GM23248 (cell line): Measurements from ENCODE around the gene TEAD1. TPM values are rescaled to one million over a fixed set of nuclear protein-coding genes. Genes with fewer than 3 reads are reported as not detected.

ENCODE experiments used
- DNase-seq: peaks from one replicate; pipeline ENCODE4 v3.0.0-alpha.2; 2015
- H2AFZ ChIP-seq: fragments of 200-600 bp; sonication (generic); 2 replicates; pipeline ENCODE4 v1.6.1; 2016; ENCODE audit warnings: antibody characterized with exemption
- H3F3A ChIP-seq: fragments of 200-600 bp; sonication (generic); 2 replicates; pipeline ENCODE4 v1.6.1; 2016; ENCODE audit warnings: mild to moderate bottlenecking, antibody characterized with exemption, mixed run types; ENCODE audit not compliant: insufficient read depth
- H3K27ac ChIP-seq: fragments of 200-600 bp; sonication (generic); 2 replicates; pipeline ENCODE4 v1.5.1; 2016; ENCODE audit warnings: mild to moderate bottlenecking
- H3K27me3 ChIP-seq: fragments of 200-600 bp; sonication (generic); replicated peaks from 2 replicates; pipeline ENCODE4 v1.6.1; 2016; ENCODE audit warnings: mild to moderate bottlenecking; ENCODE audit not compliant: insufficient read depth
- H3K36me3 ChIP-seq: fragments of 200-600 bp; sonication (generic); 2 replicates; pipeline ENCODE4 v1.6.1; 2016; ENCODE audit warnings: low read depth, mild to moderate bottlenecking
- H3K4me1 ChIP-seq: fragments of 200-600 bp; sonication (generic); 2 replicates; pipeline ENCODE4 v1.6.1; 2016; ENCODE audit warnings: mild to moderate bottlenecking; ENCODE audit not compliant: insufficient read depth
- H3K4me2 ChIP-seq: fragments of 200-600 bp; sonication (generic); one replicate; pipeline ENCODE4 v1.6.1; 2016; ENCODE audit warnings: mild to moderate bottlenecking; ENCODE audit not compliant: unreplicated experiment
- H3K4me3 ChIP-seq: fragments of 200-600 bp; sonication (generic); 2 replicates; pipeline ENCODE4 v1.5.1; 2016; ENCODE audit warnings: mild to moderate bottlenecking
- H3K79me2 ChIP-seq: fragments of 200-600 bp; sonication (generic); 2 replicates; pipeline ENCODE4 v1.6.1; 2016; ENCODE audit warnings: mild to moderate bottlenecking; ENCODE audit not compliant: insufficient read depth
- H3K9ac ChIP-seq: fragments of 200-600 bp; sonication (generic); 2 replicates; pipeline ENCODE4 v1.6.1; 2016; ENCODE audit warnings: mild to moderate bottlenecking
- H3K9me2 ChIP-seq: fragments of 200-600 bp; sonication (generic); 2 replicates; pipeline ENCODE4 v1.6.1; 2016; ENCODE audit warnings: mixed run types, mild to moderate bottlenecking, moderate library complexity; ENCODE audit not compliant: insufficient read depth
- H3K9me3 ChIP-seq: fragments of 200-600 bp; sonication (generic); one replicate; pipeline ENCODE4 v1.6.1; 2017; ENCODE audit warnings: low read depth
- H4K20me1 ChIP-seq: fragments of 200-600 bp; sonication (generic); 2 replicates; pipeline ENCODE4 v1.6.0; 2016; ENCODE audit not compliant: insufficient read depth
- EZH2 ChIP-seq: fragments of 200-600 bp; sonication (generic); IDR thresholded peaks from 2 replicates; pipeline ENCODE4 v1.6.1; 2018; ENCODE audit warnings: antibody characterized with exemption, mild to moderate bottlenecking; ENCODE audit not compliant: insufficient read depth, poor library complexity, severe bottlenecking
- EZH2phosphoT487 ChIP-seq: fragments of 200-600 bp; sonication (generic); IDR thresholded peaks from 2 replicates; pipeline ENCODE4 v1.6.1; 2018; ENCODE audit warnings: antibody characterized with exemption, moderate library complexity, mild to moderate bottlenecking, low read depth; ENCODE audit not compliant: insufficient read depth
- WGBS, 2 experiments: methylation state at CpG; one replicate each; pipeline ENCODE4 v1.1.6; 2015 to 2017; ENCODE audit warnings: low lambda C conversion rate in 2 of 2, low coverage in 1 of 2; ENCODE audit errors: missing lambda C conversion rate in 2 of 2; 5-methylcytosine and 5-hydroxymethylcytosine counted together
- in situ Hi-C: fragments of 300-500 bp; cut with MboI; formaldehyde crosslinking; loops from 2 replicates; pipeline ENCODE4 v1.15.0; 2020
- polyA plus RNA-seq: library from polyadenylated mRNA; unstranded; fragments of >200 nt; fragmentation: Nextera tagmentation; extraction: Ambion mirVana; gene quantifications from 2 replicates; pipeline ENCODE4 v1.2.1, GENCODE V29; 2016
- total RNA-seq: library from RNA; depleted of rRNA; stranded (reverse); fragments of >200 nt; shearing (Covaris generic); gene quantifications from 2 replicates; pipeline ENCODE4 v1.2.3, GENCODE V29; 2014

TEAD1 gene
- total and polyA plus RNA-seq, 2 experiments from 2014 or later, result 52.3 to 144 TPM

DNA sequence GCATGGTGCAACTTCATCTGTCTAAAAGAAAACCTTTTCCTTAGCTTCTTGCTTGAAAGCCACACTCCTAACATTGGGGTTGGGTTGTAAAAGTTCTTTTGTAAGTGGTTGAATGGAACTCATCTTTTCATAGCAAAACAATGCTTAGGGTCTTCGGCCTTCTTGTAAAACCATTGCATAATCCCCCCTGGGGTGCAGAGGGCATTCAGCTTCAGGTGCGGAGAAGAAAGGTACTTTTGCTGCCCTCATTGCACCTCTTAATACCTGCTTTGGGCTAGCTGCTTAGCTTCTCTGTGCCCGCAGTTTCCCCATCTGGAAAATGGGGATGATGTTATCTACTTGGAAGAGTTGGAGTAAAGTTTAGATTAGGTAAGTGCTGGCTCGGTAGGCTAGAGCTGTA lies 10.1 kb downstream of the TEAD1 start:
- 0 out of 2 replicates have a peak overlapping the region, but pooled peaks have one; percentile 42 for H3K9ac ChIP-seq
- H3K4me2 ChIP-seq, result peak overlapping the region; percentile 72
- in situ Hi-C loops, result no loop called here
- H3K9me2 ChIP-seq, result no peaks in the 10 kb centered on the region
- H3K4me1 ChIP-seq, result peaks cover 79% of the 10 kb centered on the region
- peaks cover 14% of the 10 kb centered on the region; the same call in 1 of the 2 replicates for H4K20me1 ChIP-seq
- H2AFZ ChIP-seq, result no peak overlapping the region
- H3K27ac ChIP-seq, result peak overlapping the region; percentile 75
- 96 to 100% methylated on average over 4 of the region's 4 CpGs for WGBS, 2 experiments
- H3K36me3 ChIP-seq, result no peaks in the 10 kb centered on the region
- DNase-seq, result no peak
- no peaks in the 10 kb centered on the region for H3K27me3 ChIP-seq
- peaks cover 73% of the 10 kb centered on the region for H3F3A ChIP-seq
- H3K79me2 ChIP-seq, result peaks cover 99% of the 10 kb centered on the region
- no peak overlapping the region for H3K4me3 ChIP-seq
- H3K9me3 ChIP-seq, result no peaks in the 10 kb centered on the region
- TF ChIP-seq EZH2 (no peak), EZH2phosphoT487 (no peak)

GRCh38 chr11:12684816-12685215 lies 10.6 kb downstream of the TEAD1 start:
- WGBS, 2 experiments, result 94 to 100% methylated on average over 1 of the region's 1 CpG
- TF ChIP-seq EZH2phosphoT487, result no peak
- TF ChIP-seq EZH2, result no peak
- Histone ChIP-seq H2AFZ (no peak overlapping the region), H4K20me1 (peaks cover 14% of the 10 kb centered on the region; the same call in 1 of the 2 replicates), H3F3A (peaks cover 72% of the 10 kb centered on the region), H3K27me3 (no peaks in the 10 kb centered on the region), H3K79me2 (peaks cover 99% of the 10 kb centered on the region), H3K4me1 (peaks cover 78% of the 10 kb centered on the region), H3K9me3 (no peaks in the 10 kb centered on the region), H3K9me2 (no peaks in the 10 kb centered on the region), H3K4me2 (peak overlapping the region; percentile 72), H3K4me3 (no peak overlapping the region; the same call in 1 of the 2 replicates), H3K9ac (peak overlapping the region; percentile 42), H3K36me3 (no peaks in the 10 kb centered on the region), H3K27ac (peak overlapping the region; percentile 75)
- in situ Hi-C loops, result no loop called here
- DNase-seq, result no peak

- Histone ChIP-seq H3K27me3 (no peaks in the 10 kb centered on the region), H3F3A (peaks cover 70% of the 10 kb centered on the region), H3K4me1 (peaks cover 75% of the 10 kb centered on the region), H2AFZ (no peak overlapping the region), H4K20me1 (peaks cover 14% of the 10 kb centered on the region; the same call in 1 of the 2 replicates), H3K27ac (peak overlapping the region; percentile 75), H3K4me3 (no peak overlapping the region; the same call in 1 of the 2 replicates), H3K79me2 (peaks cover 99% of the 10 kb centered on the region), H3K4me2 (peak overlapping the region; percentile 72), H3K9me2 (no peaks in the 10 kb centered on the region), H3K36me3 (no peaks in the 10 kb centered on the region), H3K9ac (peak overlapping the region; percentile 42), H3K9me3 (no peaks in the 10 kb centered on the region)
- WGBS, 2 experiments, result 79 to 87% methylated on average over 3 of the region's 3 CpGs
- in situ Hi-C loops, result no loop called here
- no peak for TF ChIP-seq EZH2
- no peak for TF ChIP-seq EZH2phosphoT487
- DNase-seq, result peak; percentile 32
Measured at GRCh38 chr11:12685229-12685628, 11.0 kb downstream of the TEAD1 start.

- Histone ChIP-seq H3K9ac (peak overlapping the region; percentile 42), H4K20me1 (peaks cover 14% of the 10 kb centered on the region; the same call in 1 of the 2 replicates)
- in situ Hi-C loops, result no loop called here
Measured at GRCh38 chr11:12686246-12687060, 12.2 kb downstream of the TEAD1 start.

More at GRCh38 chr11:12686246-12687060, 12.2 kb downstream of the TEAD1 start:
- no peaks in the 10 kb centered on the region for H3K36me3 ChIP-seq
- H3K9me3 ChIP-seq, result no peaks in the 10 kb centered on the region
- peak; percentile 62 for DNase-seq
- H3K4me2 ChIP-seq, result peak overlapping the region; percentile 72
- peak overlapping the region; percentile 45 for H3K4me3 ChIP-seq
- peaks cover 100% of the 10 kb centered on the region for H3K79me2 ChIP-seq
- peaks cover 71% of the 10 kb centered on the region for H3K4me1 ChIP-seq
- H3K9me2 ChIP-seq, result no peaks in the 10 kb centered on the region
- no peak for TF ChIP-seq EZH2
- no peak for TF ChIP-seq EZH2phosphoT487
- H3K27ac ChIP-seq, result peak overlapping the region; percentile 75
- no peak overlapping the region for H2AFZ ChIP-seq
- 66 to 79% methylated on average over 2 of the region's 2 CpGs for WGBS, 2 experiments
- peaks cover 72% of the 10 kb centered on the region for H3F3A ChIP-seq
- no peaks in the 10 kb centered on the region for H3K27me3 ChIP-seq
